ENCODE data around the gene C1QTNF1. TPM values are rescaled to one million over a fixed set of nuclear protein-coding genes. Genes with fewer than 3 reads are reported as not detected.

C1QTNF1 gene
- total RNA-seq, 3 donors from 2014 or later, result 0.29 to 0.41 (median 0.38) TPM

GRCh38 chr17:78988152-78988551 is 35.8 kb upstream of the C1QTNF1 start:
- DNase-seq (no peak), ATAC-seq (no peak)
- Mint-ChIP-seq H3K9me3 (no peaks in the 10 kb centered on the region), H3K4me3 (no peak overlapping the region), H3K27me3 (ENCODE audit: low read depth) (peaks cover 1% of the 10 kb centered on the region), H3K4me1 (ENCODE audit: low read depth) (peaks cover 19% of the 10 kb centered on the region), H3K36me3 (ENCODE audit: insufficient read depth) (peaks cover 19% of the 10 kb centered on the region)

GRCh38 chr17:78990349-78991016 is 33.5 kb upstream of the C1QTNF1 start:
- no peaks in the 10 kb centered on the region for H3K27me3 Mint-ChIP-seq (ENCODE audit: low read depth)
- H3K9me3 Mint-ChIP-seq, result no peaks in the 10 kb centered on the region
- peaks cover 22% of the 10 kb centered on the region for H3K36me3 Mint-ChIP-seq (ENCODE audit: insufficient read depth)
- H3K4me1 Mint-ChIP-seq (ENCODE audit: low read depth), result peaks cover 24% of the 10 kb centered on the region
- no peak overlapping the region for H3K4me3 Mint-ChIP-seq
- ATAC-seq (no peak), DNase-seq (no peak)

GRCh38 chr17:78991017-78991738 is 32.8 kb upstream of the C1QTNF1 start:
- Mint-ChIP-seq H3K9me3 (no peaks in the 10 kb centered on the region), H3K4me3 (no peak overlapping the region), H3K36me3 (ENCODE audit: insufficient read depth) (peaks cover 25% of the 10 kb centered on the region), H3K4me1 (ENCODE audit: low read depth) (peaks cover 19% of the 10 kb centered on the region), H3K27me3 (ENCODE audit: low read depth) (no peaks in the 10 kb centered on the region)
- DNase-seq (no peak), ATAC-seq (no peak)

- Mint-ChIP-seq H3K9me3 (no peaks in the 10 kb centered on the region), H3K36me3 (ENCODE audit: insufficient read depth) (peaks cover 28% of the 10 kb centered on the region), H3K27me3 (ENCODE audit: low read depth) (no peaks in the 10 kb centered on the region), H3K4me3 (no peak overlapping the region), H3K4me1 (ENCODE audit: low read depth) (peaks cover 10% of the 10 kb centered on the region)
- DNase-seq (no peak), ATAC-seq (no peak)
Measured at GRCh38 chr17:78991906-78992532, 31.9 kb upstream of the C1QTNF1 start.

- Mint-ChIP-seq H3K27me3 (ENCODE audit: low read depth) (no peaks in the 10 kb centered on the region), H3K4me1 (ENCODE audit: low read depth) (peaks cover 5% of the 10 kb centered on the region), H3K4me3 (no peak overlapping the region), H3K36me3 (ENCODE audit: insufficient read depth) (peaks cover 28% of the 10 kb centered on the region), H3K9me3 (no peaks in the 10 kb centered on the region)
- DNase-seq (no peak), ATAC-seq (no peak)
Measured at GRCh38 chr17:78992542-78993212, 31.3 kb upstream of the C1QTNF1 start.

GRCh38 chr17:78993241-78993956 is 30.6 kb upstream of the C1QTNF1 start:
- no peaks in the 10 kb centered on the region for H3K27me3 Mint-ChIP-seq (ENCODE audit: low read depth)
- peaks cover 5% of the 10 kb centered on the region for H3K4me1 Mint-ChIP-seq (ENCODE audit: low read depth)
- no peaks in the 10 kb centered on the region for H3K9me3 Mint-ChIP-seq
- peak; percentile 40 for DNase-seq
- peak; percentile 73 to 80 for ATAC-seq
- no peak overlapping the region for H3K4me3 Mint-ChIP-seq
- H3K36me3 Mint-ChIP-seq (ENCODE audit: insufficient read depth), result peaks cover 28% of the 10 kb centered on the region

GRCh38 chr17:78993981-78994671 is 29.8 kb upstream of the C1QTNF1 start:
- Mint-ChIP-seq H3K4me3 (no peak overlapping the region), H3K27me3 (ENCODE audit: low read depth) (no peaks in the 10 kb centered on the region), H3K9me3 (no peaks in the 10 kb centered on the region), H3K36me3 (ENCODE audit: insufficient read depth) (peaks cover 28% of the 10 kb centered on the region), H3K4me1 (ENCODE audit: low read depth) (peaks cover 5% of the 10 kb centered on the region)
- no peak for DNase-seq
- no peak for ATAC-seq

- Mint-ChIP-seq H3K9me3 (no peaks in the 10 kb centered on the region), H3K36me3 (ENCODE audit: insufficient read depth) (peaks cover 30% of the 10 kb centered on the region), H3K4me1 (ENCODE audit: low read depth) (peaks cover 5% of the 10 kb centered on the region), H3K27me3 (ENCODE audit: low read depth) (no peaks in the 10 kb centered on the region), H3K4me3 (no peak overlapping the region)
- DNase-seq (no peak), ATAC-seq (no peak)
Measured at GRCh38 chr17:78995022-78995760, 28.8 kb upstream of the C1QTNF1 start.

- no peak overlapping the region for H3K4me3 Mint-ChIP-seq
- peaks cover 28% of the 10 kb centered on the region for H3K36me3 Mint-ChIP-seq (ENCODE audit: insufficient read depth)
- H3K9me3 Mint-ChIP-seq, result no peaks in the 10 kb centered on the region
- peaks cover 5% of the 10 kb centered on the region for H3K4me1 Mint-ChIP-seq (ENCODE audit: low read depth)
- no peaks in the 10 kb centered on the region for H3K27me3 Mint-ChIP-seq (ENCODE audit: low read depth)
- DNase-seq, result no peak
- no peak for ATAC-seq
Measured at GRCh38 chr17:78995761-78996451, 28.1 kb upstream of the C1QTNF1 start.

- DNase-seq, result no peak
- peaks cover 23% of the 10 kb centered on the region for H3K36me3 Mint-ChIP-seq (ENCODE audit: insufficient read depth)
- H3K4me1 Mint-ChIP-seq (ENCODE audit: low read depth), result peaks cover 5% of the 10 kb centered on the region
- H3K9me3 Mint-ChIP-seq, result no peaks in the 10 kb centered on the region
- no peak overlapping the region for H3K4me3 Mint-ChIP-seq
- no peaks in the 10 kb centered on the region for H3K27me3 Mint-ChIP-seq (ENCODE audit: low read depth)
- ATAC-seq, result no peak
Measured at GRCh38 chr17:78996781-78997201, 27.2 kb upstream of the C1QTNF1 start.

- Mint-ChIP-seq H3K9me3 (no peaks in the 10 kb centered on the region), H3K27me3 (ENCODE audit: low read depth) (no peaks in the 10 kb centered on the region), H3K36me3 (ENCODE audit: insufficient read depth) (peaks cover 23% of the 10 kb centered on the region), H3K4me3 (no peak overlapping the region), H3K4me1 (ENCODE audit: low read depth) (peaks cover 5% of the 10 kb centered on the region)
- DNase-seq, result no peak
- no peak for ATAC-seq
Measured at GRCh38 chr17:78997231-78997741, 26.7 kb upstream of the C1QTNF1 start.

- peaks cover 25% of the 10 kb centered on the region for H3K36me3 Mint-ChIP-seq (ENCODE audit: insufficient read depth)
- no peak overlapping the region for H3K4me3 Mint-ChIP-seq
- ATAC-seq (no peak), DNase-seq (no peak)
- peaks cover 7% of the 10 kb centered on the region for H3K4me1 Mint-ChIP-seq (ENCODE audit: low read depth)
- no peaks in the 10 kb centered on the region for H3K27me3 Mint-ChIP-seq (ENCODE audit: low read depth)
- no peaks in the 10 kb centered on the region for H3K9me3 Mint-ChIP-seq
Measured at GRCh38 chr17:78997881-78998280, 26.1 kb upstream of the C1QTNF1 start.
